Fibroblast of skin of left biceps (primary cell): ENCODE data around the gene PRELID1.

Source experiments
- DNase-seq, 2 experiments: peaks; one replicate each; pipeline ENCODE4 v3.0.0-alpha.2; 2013; ENCODE audit warnings: low read depth in 2 of 2

The PRELID1 gene

GRCh38 chr5:177314376-177315342 is 11.1 kb downstream of the PRELID1 start:
- DNase-seq, result no peak

GRCh38 chr5:177315411-177315810 is 11.8 kb downstream of the PRELID1 start:
- DNase-seq, result no peak

DNA sequence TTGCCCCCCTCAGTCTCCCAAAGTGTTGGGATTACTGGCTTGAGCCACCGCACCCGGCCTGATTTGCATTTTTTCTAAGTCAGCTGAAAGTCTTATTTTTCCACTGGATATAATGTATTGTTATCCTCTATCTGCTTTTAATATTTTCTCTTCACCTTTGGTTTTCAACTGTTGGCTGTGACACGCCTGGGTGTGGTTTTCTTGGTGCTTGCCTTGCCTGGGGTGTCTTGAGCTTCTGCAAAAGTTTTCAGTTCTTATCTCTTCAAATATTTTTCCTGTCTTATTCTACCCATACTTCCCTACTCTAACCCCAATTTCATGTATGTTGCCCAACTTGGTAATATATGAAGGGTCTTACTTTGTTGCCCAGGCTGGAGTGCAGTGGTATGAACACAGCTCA is 12.4 kb downstream of the PRELID1 start:
- DNase-seq, result no peak

- peak; percentile 21 to 31 for DNase-seq
These were observed 14.4 kb downstream of the PRELID1 start for GRCh38 chr5:177317959-177318377.

GRCh38 chr5:177319913-177320588 is 16.5 kb downstream of the PRELID1 start:
- no peak for DNase-seq

- DNase-seq, result no peak
These were observed 17.3 kb downstream of the PRELID1 start for GRCh38 chr5:177320879-177321278.

DNA sequence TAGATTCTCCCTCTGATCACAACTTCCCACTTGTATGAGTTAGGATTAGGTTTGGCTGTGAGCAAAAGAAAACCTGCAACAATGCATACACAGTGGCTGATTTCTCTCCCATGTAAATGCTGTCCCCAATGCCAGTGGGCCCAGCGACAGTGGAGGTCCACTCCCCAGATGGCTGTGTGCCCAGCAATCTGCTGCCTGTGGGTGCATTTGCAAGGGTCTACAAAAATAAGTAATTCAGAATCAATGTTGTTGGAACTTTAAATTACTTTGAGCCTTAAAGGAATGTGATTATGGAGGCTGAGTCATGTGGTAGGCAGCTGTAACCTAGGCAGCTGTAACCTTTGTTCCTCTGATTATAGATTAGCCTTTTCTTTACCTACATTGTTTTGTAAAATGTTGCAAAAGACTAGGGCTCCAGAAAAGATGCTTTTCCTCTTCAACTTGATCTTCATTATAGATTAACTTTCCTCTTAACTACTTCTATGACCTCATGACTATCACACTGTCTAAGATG is 22.3 kb downstream of the PRELID1 start:
- no peak for DNase-seq

DNA sequence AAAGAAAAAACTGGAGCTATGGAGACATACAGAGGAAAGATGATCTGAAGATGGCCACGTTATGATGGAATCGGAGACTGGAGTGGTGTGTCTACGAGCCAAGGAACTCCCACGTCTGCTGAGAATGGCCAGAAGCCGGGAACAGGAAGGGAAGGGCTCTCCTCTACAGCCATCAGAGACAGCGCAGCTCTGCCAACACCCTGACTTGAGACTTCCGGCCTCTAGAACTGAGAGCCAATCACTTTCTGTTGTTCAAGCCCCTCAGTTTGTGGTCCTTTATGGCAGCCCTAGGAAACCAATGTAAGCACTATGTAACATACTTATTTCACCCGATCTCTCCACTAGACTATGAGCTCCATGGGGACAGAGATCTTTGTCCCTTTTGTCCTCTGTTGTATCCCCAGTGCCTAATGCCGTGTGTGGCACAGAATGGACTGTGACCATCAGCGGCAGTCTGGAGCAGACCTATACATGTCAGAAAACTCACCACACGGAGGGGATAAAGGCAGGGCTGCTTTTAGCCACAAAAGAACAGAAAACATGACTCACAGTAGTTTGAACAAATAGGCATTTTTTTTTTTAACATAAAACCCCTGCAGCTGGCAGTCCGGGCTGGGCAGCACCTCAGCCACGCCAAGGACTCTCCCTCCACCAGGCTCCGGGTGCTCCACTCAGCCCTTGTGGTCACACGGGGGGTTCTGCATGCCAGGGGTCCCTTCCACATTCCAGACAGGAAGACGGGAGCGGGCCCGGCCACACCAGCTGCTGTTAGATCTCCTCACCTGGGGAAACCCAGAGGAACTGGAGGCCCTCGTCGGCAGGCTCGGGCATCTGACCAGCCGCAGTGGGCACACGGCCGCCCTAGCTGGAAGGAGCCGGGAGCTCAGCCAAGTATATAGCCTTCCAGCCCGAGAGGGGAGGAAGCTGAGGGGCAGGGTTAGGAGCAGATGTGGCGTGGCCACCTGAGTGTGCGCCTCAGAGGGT is 24.2 kb downstream of the PRELID1 start:
- DNase-seq, result no peak

DNA sequence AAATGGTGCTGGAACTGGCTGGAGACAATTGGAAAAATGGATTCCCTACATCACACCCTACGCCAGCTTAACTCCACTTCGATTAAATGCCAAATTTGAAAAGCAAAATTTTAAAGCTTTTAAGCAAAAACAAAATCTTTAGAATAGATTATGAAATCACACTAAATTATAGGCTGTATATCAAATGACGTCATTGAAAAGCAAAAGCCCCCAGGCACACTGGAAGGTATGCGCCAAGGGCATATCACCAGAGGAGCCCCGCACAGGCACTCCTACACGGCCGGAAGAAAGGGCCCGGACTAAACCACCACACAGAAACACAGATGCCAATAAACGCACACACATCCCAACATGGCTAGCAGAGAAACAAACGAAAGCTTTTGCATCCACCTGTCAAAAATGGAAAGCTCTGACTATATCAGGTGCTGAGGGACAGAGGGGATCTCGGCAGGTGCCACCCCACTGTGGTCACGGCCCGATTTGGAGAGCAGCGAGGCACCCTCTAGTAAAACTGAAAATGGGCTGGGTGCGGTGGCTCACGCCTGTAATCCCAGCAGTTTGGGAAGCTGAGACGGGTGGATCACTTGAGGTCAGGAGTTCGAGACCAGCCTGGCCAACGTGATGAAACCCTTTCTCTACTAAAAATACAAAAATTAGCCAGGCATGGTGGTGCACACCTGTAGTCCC is 25.1 kb downstream of the PRELID1 start:
- no peak for DNase-seq

DNA sequence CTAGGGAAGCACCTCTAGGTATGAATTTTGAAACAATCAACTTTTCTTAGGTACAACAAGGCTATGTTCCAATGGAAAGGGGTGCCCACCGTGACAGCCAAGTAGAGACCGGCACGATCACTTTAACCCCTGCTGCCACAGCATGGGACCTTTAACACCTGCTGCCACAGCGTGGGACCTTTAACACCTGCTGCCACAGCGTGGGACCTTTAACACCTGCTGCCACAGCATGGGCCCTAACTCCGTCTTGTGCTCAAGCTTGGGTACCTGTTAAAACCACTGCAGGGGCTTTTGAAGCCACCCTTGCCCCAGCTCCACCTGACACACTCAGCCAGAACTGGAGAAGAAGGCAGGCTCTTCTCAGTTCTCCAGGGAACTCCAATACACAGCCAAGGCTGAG is 26.3 kb downstream of the PRELID1 start:
- no peak for DNase-seq

GRCh38 chr5:177330991-177331842 is 27.6 kb downstream of the PRELID1 start:
- DNase-seq, result no peak

GRCh38 chr5:177332031-177332895 is 28.7 kb downstream of the PRELID1 start:
- DNase-seq, result no peak

GRCh38 chr5:177332896-177333260 is 29.3 kb downstream of the PRELID1 start:
- no peak for DNase-seq

- DNase-seq, result no peak
These were observed 30.0 kb downstream of the PRELID1 start for GRCh38 chr5:177333420-177334154.

DNA sequence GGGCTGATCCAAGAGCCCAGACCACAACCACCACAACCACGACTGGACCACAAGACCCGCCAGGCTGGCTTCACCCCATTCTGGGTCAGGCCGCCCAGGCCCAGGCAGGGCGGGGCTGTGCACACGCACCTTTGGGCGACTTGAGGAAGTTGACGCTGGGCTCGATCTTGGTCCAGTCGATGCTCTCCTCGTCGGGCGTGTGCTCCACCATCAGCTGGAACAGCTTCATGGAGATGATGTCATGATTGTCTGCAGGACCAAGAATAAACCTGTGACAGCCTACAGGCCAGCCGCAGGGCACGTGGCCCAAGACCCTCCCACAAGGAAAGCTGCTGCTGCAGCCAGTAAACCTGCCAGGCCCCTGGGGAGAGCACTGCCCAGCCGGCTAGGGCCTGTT is 30.6 kb downstream of the PRELID1 start:
- no peak for DNase-seq

- DNase-seq, result no peak
These were observed 31.4 kb downstream of the PRELID1 start for GRCh38 chr5:177334781-177335700.

GRCh38 chr5:177335701-177336065 is 32.1 kb downstream of the PRELID1 start:
- DNase-seq, result no peak
